H9 (cell line): ENCODE measurements around the gene RCOR3. TPM values are rescaled to one million over a fixed set of nuclear protein-coding genes. Genes with fewer than 3 reads are reported as not detected.

ENCODE experiments used
- DNase-seq: peaks from one replicate; pipeline ENCODE4 v3.0.0-alpha.2; 2017
- H2AFZ ChIP-seq: one replicate; pipeline ENCODE4 v1.6.1; 2013; ENCODE audit warnings: mild to moderate bottlenecking, low read length, control low read depth, moderate library complexity
- H2AK5ac ChIP-seq: 2 replicates; pipeline ENCODE4 v1.6.1; 2013; ENCODE audit warnings: low read length, control low read depth, mixed read lengths; ENCODE audit not compliant: insufficient read length
- H2BK120ac ChIP-seq: one replicate; pipeline ENCODE4 v1.6.1; 2013; ENCODE audit warnings: low read depth, mild to moderate bottlenecking, low read length, control low read depth, inconsistent platforms; ENCODE audit not compliant: poor library complexity, severe bottlenecking
- H2BK12ac ChIP-seq: 2 replicates; pipeline ENCODE4 v1.6.1; 2013; ENCODE audit warnings: low read length, control low read depth, mixed read lengths, low read depth; ENCODE audit not compliant: insufficient read length
- H2BK15ac ChIP-seq: 2 replicates; pipeline ENCODE4 v1.6.1; 2013; ENCODE audit warnings: low read depth, low read length, control low read depth
- H2BK20ac ChIP-seq: one replicate; pipeline ENCODE4 v1.6.1; 2013; ENCODE audit warnings: low read depth, mild to moderate bottlenecking, low read length, control low read depth, inconsistent platforms; ENCODE audit not compliant: poor library complexity, severe bottlenecking
- H2BK5ac ChIP-seq: 2 replicates; pipeline ENCODE4 v1.6.1; 2013; ENCODE audit warnings: low read length, control low read depth, mixed read lengths; ENCODE audit not compliant: insufficient read length
- H3K14ac ChIP-seq: 2 replicates; pipeline ENCODE4 v1.6.1; 2013; ENCODE audit warnings: low read length, control low read depth; ENCODE audit not compliant: insufficient read depth
- H3K18ac ChIP-seq: 2 replicates; pipeline ENCODE4 v1.6.1; 2013; ENCODE audit warnings: low read depth, mild to moderate bottlenecking, mixed read lengths, low read length, control low read depth; ENCODE audit not compliant: insufficient read length
- H3K23ac ChIP-seq: 2 replicates; pipeline ENCODE4 v1.6.1; 2013; ENCODE audit warnings: low read length, control low read depth, mixed read lengths, low read depth; ENCODE audit not compliant: insufficient read length
- H3K23me2 ChIP-seq: 2 replicates; pipeline ENCODE4 v1.6.1; 2013; ENCODE audit warnings: low read depth, mild to moderate bottlenecking, mixed read lengths, low read length, control low read depth; ENCODE audit not compliant: insufficient read length, poor library complexity, severe bottlenecking
- H3K27ac ChIP-seq: 2 replicates; pipeline ENCODE4 v1.5.1; 2013; ENCODE audit warnings: low read length, control low read depth, mixed read lengths, low read depth; ENCODE audit not compliant: insufficient read length
- H3K27me3 ChIP-seq: 2 replicates; pipeline ENCODE4 v1.6.1; 2013; ENCODE audit warnings: low read length, control low read depth, inconsistent platforms; ENCODE audit not compliant: insufficient read depth
- H3K4ac ChIP-seq: 2 replicates; pipeline ENCODE4 v1.6.1; 2013; ENCODE audit warnings: low read depth, mild to moderate bottlenecking, control low read depth, inconsistent platforms, low read length, moderate library complexity
- H3K4me1 ChIP-seq: 2 replicates; pipeline ENCODE4 v1.6.1; 2013; ENCODE audit warnings: low read length, control low read depth, inconsistent platforms; ENCODE audit not compliant: insufficient read depth
- H3K4me2 ChIP-seq: 2 replicates; pipeline ENCODE4 v1.6.1; 2013; ENCODE audit warnings: low read length, control low read depth, mixed read lengths; ENCODE audit not compliant: insufficient read length, insufficient read depth
- H3K56ac ChIP-seq: 2 replicates; pipeline ENCODE4 v1.6.1; 2013; ENCODE audit warnings: low read depth, mild to moderate bottlenecking, mixed read lengths, low read length, control low read depth; ENCODE audit not compliant: insufficient read length
- H3K79me1 ChIP-seq: 2 replicates; pipeline ENCODE4 v1.6.1; 2013; ENCODE audit warnings: low read depth, mild to moderate bottlenecking, moderate library complexity, low read length, control low read depth, inconsistent platforms; ENCODE audit not compliant: insufficient read depth, poor library complexity, severe bottlenecking
- H3K79me2 ChIP-seq: 2 replicates; pipeline ENCODE4 v1.6.1; 2013; ENCODE audit warnings: low read length, control low read depth, inconsistent platforms; ENCODE audit not compliant: insufficient read depth
- H3K9ac ChIP-seq: 2 replicates; pipeline ENCODE4 v1.6.1; 2013; ENCODE audit warnings: low read length, control low read depth, mixed read lengths; ENCODE audit not compliant: insufficient read length; ENCODE audit errors: extremely low read depth
- H3K9me3 ChIP-seq: one replicate; pipeline ENCODE4 v1.6.1; 2013; ENCODE audit warnings: low read depth, low read length, inconsistent platforms; ENCODE audit not compliant: control insufficient read depth
- H3T11ph ChIP-seq: one replicate; pipeline ENCODE4 v1.6.1; 2013; ENCODE audit warnings: mild to moderate bottlenecking, low read length, control low read depth, inconsistent platforms
- H4K20me1 ChIP-seq: one replicate; pipeline ENCODE4 v1.6.1; 2013; ENCODE audit not compliant: control insufficient read depth, insufficient read length, insufficient read depth
- H4K5ac ChIP-seq: 2 replicates; pipeline ENCODE4 v1.6.1; 2013; ENCODE audit warnings: low read depth, mild to moderate bottlenecking, mixed read lengths, low read length, control low read depth; ENCODE audit not compliant: insufficient read length
- H4K8ac ChIP-seq: replicated peaks from 2 replicates; pipeline ENCODE4 v1.6.1; 2013; ENCODE audit warnings: low read length, control low read depth, mixed read lengths, low read depth; ENCODE audit not compliant: insufficient read length
- H4K91ac ChIP-seq: 2 replicates; pipeline ENCODE4 v1.6.1; 2013; ENCODE audit warnings: low read depth, mild to moderate bottlenecking, moderate library complexity, mixed read lengths, low read length, control low read depth; ENCODE audit not compliant: insufficient read length
- H3K27ac Mint-ChIP-seq, 3 experiments: 2 replicates in 2 of 3; 3 replicates in 1 of 3; pipeline ENCODE4 v1.8.0; 2020 to 2021; ENCODE audit warnings: mixed read lengths in 3 of 3, mild to moderate bottlenecking in 1 of 3, moderate library complexity in 1 of 3
- H3K27me3 Mint-ChIP-seq: 2 replicates; pipeline ENCODE4 v1.8.0; 2021; ENCODE audit warnings: low read depth, mild to moderate bottlenecking, moderate library complexity, mixed read lengths
- H3K36me3 Mint-ChIP-seq, 3 experiments: 2 replicates in 2 of 3; 3 replicates in 1 of 3; pipeline ENCODE4 v1.8.0; 2020 to 2021; ENCODE audit warnings: low read depth in 3 of 3, mixed read lengths in 3 of 3; ENCODE audit not compliant: insufficient read depth in 1 of 3
- H3K4me1 Mint-ChIP-seq, 2 experiments: 2 replicates each; pipeline ENCODE4 v1.8.0; 2020; ENCODE audit warnings: mixed read lengths in 2 of 2
- H3K4me3 Mint-ChIP-seq, 2 experiments: 2 replicates in 1 of 2; 3 replicates in 1 of 2; pipeline ENCODE4 v1.8.0; 2020 to 2021; ENCODE audit warnings: mild to moderate bottlenecking in 2 of 2, mixed read lengths in 2 of 2, moderate library complexity in 1 of 2
- H3K9me3 Mint-ChIP-seq, 2 experiments: 2 replicates in 1 of 2; 3 replicates in 1 of 2; pipeline ENCODE4 v1.8.0; 2020; ENCODE audit warnings: mild to moderate bottlenecking in 2 of 2, mixed read lengths in 2 of 2, moderate library complexity in 1 of 2
- CTCF ChIP-seq: fragments of 200-600 bp; sonication (generic); conservative IDR thresholded peaks from 3 replicates; pipeline ENCODE4 v1.8.0; 2021; ENCODE audit warnings: antibody characterized with exemption, mild to moderate bottlenecking
- WGBS: extraction: QIAGEN DNeasy Blood & Tissue Kit; methylation state at CpG from one replicate; pipeline ENCODE4 v1.1.7; 2013; ENCODE audit warnings: missing lambda C conversion rate, low lambda C conversion rate, mixed read lengths; ENCODE audit not compliant: insufficient read length; ENCODE audit errors: extremely low coverage; 5-methylcytosine and 5-hydroxymethylcytosine counted together
- total RNA-seq: library from RNA; stranded (reverse); gene quantifications from 2 replicates; pipeline ENCODE4 v1.2.1, GENCODE V29; 2021

RCOR3 gene
- total RNA-seq, 1 experiment from 2014 or later, result 37.2 TPM

DNA sequence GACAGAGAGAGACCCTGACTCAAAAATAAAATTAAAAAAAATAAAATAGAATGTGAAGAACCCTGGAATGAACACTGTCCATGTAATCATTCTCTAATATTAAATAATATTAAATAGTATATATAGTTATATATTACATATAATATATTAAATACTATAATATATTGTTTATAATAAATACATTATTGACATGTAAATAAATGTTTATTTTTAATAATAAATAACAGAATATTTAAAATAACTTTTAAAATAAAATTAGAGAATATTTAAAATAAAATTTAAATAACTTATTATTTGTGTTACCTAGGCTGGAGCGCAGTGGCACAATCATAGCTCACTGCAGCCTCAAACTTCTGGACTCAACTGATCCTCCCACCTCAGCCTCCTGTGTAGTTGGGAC, 99.5 kb downstream of the RCOR3 start:
- no CpG with 5 or more reads among the region's 1 CpG for WGBS
- TF ChIP-seq CTCF, result no peak
- H3K27me3 ChIP-seq, result no peaks in the 10 kb centered on the region
- no peaks in the 10 kb centered on the region for H3K9me3 ChIP-seq
- no peaks in the 10 kb centered on the region for H4K20me1 ChIP-seq
- no peaks in the 10 kb centered on the region for H3K4me1 Mint-ChIP-seq
- H4K8ac ChIP-seq, result no peak overlapping the region
- no peak overlapping the region for H4K5ac ChIP-seq
- H3K79me1 ChIP-seq, result no peaks in the 10 kb centered on the region
- peaks cover 2 to 25% (median 24%) of the 10 kb centered on the region in 3 experiments; a peak in 6 of 7 replicates for H3K36me3 Mint-ChIP-seq
- H2BK120ac ChIP-seq, result no peak overlapping the region
- H2BK12ac ChIP-seq, result no peak overlapping the region
- no peak overlapping the region for H2BK20ac ChIP-seq
- no peak overlapping the region for H2AK5ac ChIP-seq
- H3K27ac Mint-ChIP-seq, result no peak overlapping the region
- no peak overlapping the region for H3T11ph ChIP-seq
- H4K91ac ChIP-seq, result no peak overlapping the region
- H3K27ac ChIP-seq, result no peak overlapping the region
- no peak overlapping the region for H2BK15ac ChIP-seq
- no peak overlapping the region for H3K14ac ChIP-seq
- H3K9ac ChIP-seq, result no peak overlapping the region
- no peaks in the 10 kb centered on the region for H3K79me2 ChIP-seq
- no peaks in the 10 kb centered on the region for H3K23me2 ChIP-seq
- no peak overlapping the region for H3K4me3 Mint-ChIP-seq
- H3K4ac ChIP-seq, result no peak overlapping the region
- no peak overlapping the region for H3K4me2 ChIP-seq
- H2AFZ ChIP-seq, result no peak overlapping the region
- H2BK5ac ChIP-seq, result no peak overlapping the region
- no peak overlapping the region for H3K18ac ChIP-seq
- H3K23ac ChIP-seq, result no peak overlapping the region
- no peak for DNase-seq
- H3K9me3 Mint-ChIP-seq, result no peaks in the 10 kb centered on the region
- H3K27me3 Mint-ChIP-seq, result no peaks in the 10 kb centered on the region
- H3K4me1 ChIP-seq, result no peaks in the 10 kb centered on the region
- no peak overlapping the region for H3K56ac ChIP-seq
